A549 (cell line): ENCODE results near the gene ITPRIP. TPM values are rescaled to one million over a fixed set of nuclear protein-coding genes. Genes with fewer than 3 reads are reported as not detected.

ENCODE experiments used
- ATAC-seq, 2 experiments: fragments of 200-7000 bp in 1 of 2; fragments of >200 bp in 1 of 2; cut with Nextera tagmentation in 1 of 2; cut with Tn5 transposase in 1 of 2; 3 replicates each; pipeline versions ENCODE4 v1.8.0 to v1.9.1; 2018 to 2020; ENCODE audit warnings: mild to moderate bottlenecking in 1 of 2, moderate library complexity in 1 of 2
- CTCF ChIA-PET: fragments of 300-600 bp; sonication (Branson Sonifier 250); formaldehyde crosslinking; extraction: SDS; loops from one replicate; lab custom pipeline; 2021; ENCODE audit warnings: antibody characterized with exemption, inconsistent platforms; lab: Yijun Ruan, JAX
- POLR2A ChIA-PET: fragments of 350-600 bp; formaldehyde crosslinking; extraction: SDS; loops from one replicate; lab custom pipeline; 2021; ENCODE audit warnings: antibody characterized with exemption, inconsistent platforms; lab: Yijun Ruan, JAX
- DNase-seq, 2 experiments: peaks; one replicate each; pipeline versions ENCODE4 v3.0.0 to v3.0.0-alpha.2; 2011 to 2016; ENCODE audit warnings: low read depth in 1 of 2, low spot score in 1 of 2
- FAIRE-seq: peaks from 2 replicates; lab custom pipeline; 2011; peaks lifted over from hg19 to GRCh38; lab: Jason Lieb, UNC
- H3K27ac ChIP-seq, 2 experiments: fragments of >200 bp; sonication (Bioruptor Twin); formaldehyde crosslinking; 3 replicates each; pipeline ENCODE4 v1.5.1; 2016 to 2017
- H3K4me1 ChIP-seq: fragments of >200 bp; sonication (Bioruptor Twin); formaldehyde crosslinking; 3 replicates; pipeline ENCODE4 v1.6.1; 2016
- H3K4me2 ChIP-seq: fragments of >200 bp; sonication (Bioruptor Twin); formaldehyde crosslinking; 3 replicates; pipeline ENCODE4 v1.6.1; 2016
- H3K4me3 ChIP-seq: fragments of >200 bp; sonication (Bioruptor Twin); formaldehyde crosslinking; 3 replicates; pipeline ENCODE4 v1.5.1; 2016
- H3K9me3 ChIP-seq: fragments of >200 bp; sonication (Bioruptor Twin); formaldehyde crosslinking; 3 replicates; pipeline ENCODE4 v1.6.1; 2016
- CBX2 ChIP-seq: fragments of 200-600 bp; sonication (generic); IDR thresholded peaks from 2 replicates; pipeline ENCODE4 v1.6.1; 2016; ENCODE audit warnings: low read depth, mild to moderate bottlenecking, borderline replicate concordance
- CEBPB ChIP-seq, 2 experiments: fragments of >200 bp in 1 of 2; sonication (Bioruptor Twin) in 1 of 2; formaldehyde crosslinking in 1 of 2; IDR thresholded peaks; 2 replicates each; pipeline ENCODE4 v1.6.1; 2012 to 2016
- CHD2 ChIP-seq: fragments of 150-350 bp; IDR thresholded peaks from 2 replicates; pipeline ENCODE4 v1.6.1; 2014; ENCODE audit warnings: low read length; ENCODE audit not compliant: partially characterized antibody
- CHD4 ChIP-seq: fragments of 200-600 bp; sonication (generic); IDR thresholded peaks from 2 replicates; pipeline ENCODE4 v1.6.1; 2016; ENCODE audit warnings: antibody characterized with exemption, mild to moderate bottlenecking, borderline replicate concordance
- EHMT2 ChIP-seq: fragments of 200-600 bp; sonication (generic); IDR thresholded peaks from 2 replicates; pipeline ENCODE4 v1.6.1; 2016; ENCODE audit warnings: antibody characterized with exemption, low read depth, mild to moderate bottlenecking, moderate library complexity
- ESRRA ChIP-seq: fragments of 150-350 bp; IDR thresholded peaks from 2 replicates; pipeline ENCODE4 v1.6.1; 2014; ENCODE audit warnings: mild to moderate bottlenecking, low read length, borderline replicate concordance
- FOSB ChIP-seq: fragments of 250-450 bp; sonication (Bioruptor Pico); IDR thresholded peaks from 2 replicates; pipeline ENCODE4 v1.5.0; 2020; ENCODE audit warnings: mild to moderate bottlenecking, moderate library complexity
- FOSL2 ChIP-seq, 2 experiments: fragments of 450-650 bp in 1 of 2; fragments of >200 bp in 1 of 2; sonication (Bioruptor Twin) in 1 of 2; formaldehyde crosslinking; IDR thresholded peaks; 2 replicates each; pipeline versions ENCODE4 v1.5.0 to v1.6.1; 2016 to 2020; ENCODE audit warnings: mild to moderate bottlenecking in 1 of 2, moderate library complexity in 1 of 2
- FOXS1 ChIP-seq: fragments of 250-450 bp; sonication (Bioruptor Pico); IDR thresholded peaks from 2 replicates; pipeline ENCODE4 v1.5.0; 2020; ENCODE audit warnings: mild to moderate bottlenecking, moderate library complexity
- HEYL ChIP-seq: fragments of 250-450 bp; sonication (Bioruptor Pico); IDR thresholded peaks from 2 replicates; pipeline ENCODE4 v1.8.0; 2021; ENCODE audit warnings: mild to moderate bottlenecking, moderate library complexity
- HOXB5 ChIP-seq: fragments of 250-450 bp; sonication (Bioruptor Pico); IDR thresholded peaks from 2 replicates; pipeline ENCODE4 v1.5.0; 2020; ENCODE audit warnings: mild to moderate bottlenecking, moderate library complexity
- JUN ChIP-seq, 2 experiments: fragments of >200 bp; sonication (Bioruptor Twin); formaldehyde crosslinking; IDR thresholded peaks; 2 replicates in 1 of 2; 3 replicates in 1 of 2; pipeline ENCODE4 v1.6.1; 2016 to 2017
- JUNB ChIP-seq: fragments of >200 bp; sonication (Bioruptor Twin); formaldehyde crosslinking; IDR thresholded peaks from 2 replicates; pipeline ENCODE4 v1.6.1; 2016
- KDM1A ChIP-seq: fragments of 200-600 bp; sonication (generic); IDR thresholded peaks from 2 replicates; pipeline ENCODE4 v1.6.1; 2016; ENCODE audit warnings: low read depth, mild to moderate bottlenecking
- MAFK ChIP-seq: fragments of 450-650 bp; IDR thresholded peaks from 2 replicates; pipeline ENCODE4 v1.6.1; 2014; ENCODE audit not compliant: partially characterized antibody
- MAX ChIP-seq: IDR thresholded peaks from 2 replicates; pipeline ENCODE4 v1.6.1; 2012
- MAZ ChIP-seq: fragments of 150-350 bp; IDR thresholded peaks from 2 replicates; pipeline ENCODE4 v1.6.1; 2014; ENCODE audit warnings: antibody characterized with exemption, low read depth, low read length, borderline replicate concordance
- NPAS2 ChIP-seq: fragments of 250-450 bp; sonication (Bioruptor Pico); IDR thresholded peaks from 2 replicates; pipeline ENCODE4 v1.8.0; 2022; ENCODE audit warnings: mild to moderate bottlenecking, moderate library complexity, borderline replicate concordance
- NR3C1 ChIP-seq: fragments of >200 bp; sonication (Bioruptor Twin); formaldehyde crosslinking; IDR thresholded peaks from 3 replicates; pipeline ENCODE4 v1.6.1; 2017
- PBX3 ChIP-seq: IDR thresholded peaks from 2 replicates; pipeline ENCODE4 v1.6.1; 2012
- RCOR1 ChIP-seq: fragments of 150-350 bp; IDR thresholded peaks from 2 replicates; pipeline ENCODE4 v1.6.1; 2014; ENCODE audit warnings: antibody characterized with exemption, low read length, low read depth
- RFX5 ChIP-seq: fragments of 450-650 bp; IDR thresholded peaks from 2 replicates; pipeline ENCODE4 v1.7.1; 2014; ENCODE audit warnings: antibody characterized with exemption, mild to moderate bottlenecking, moderate library complexity
- TFCP2L1 ChIP-seq: fragments of 250-450 bp; sonication (Bioruptor Pico); IDR thresholded peaks from 2 replicates; pipeline ENCODE4 v1.5.0; 2021; ENCODE audit warnings: mild to moderate bottlenecking
- TP53 ChIP-seq: fragments of 250-450 bp; sonication (Bioruptor Pico); IDR thresholded peaks from 2 replicates; pipeline ENCODE4 v1.5.0; 2021; ENCODE audit warnings: mild to moderate bottlenecking, moderate library complexity
- ZC3H11A ChIP-seq: fragments of 450-650 bp; IDR thresholded peaks from 2 replicates; pipeline ENCODE4 v1.6.1; 2014; ENCODE audit warnings: antibody characterized with exemption, mild to moderate bottlenecking
- ZFP36 ChIP-seq: fragments of 450-650 bp; IDR thresholded peaks from 2 replicates; pipeline ENCODE4 v1.6.1; 2014; ENCODE audit warnings: borderline replicate concordance; ENCODE audit not compliant: partially characterized antibody
- ZNF302 ChIP-seq: fragments of 250-450 bp; sonication (Bioruptor Pico); IDR thresholded peaks from 2 replicates; pipeline ENCODE4 v1.9.0; 2021; ENCODE audit warnings: inconsistent platforms, mild to moderate bottlenecking, moderate library complexity
- WGBS: methylation state at CpG from one replicate; pipeline ENCODE4 v1.1.6; 2017; ENCODE audit errors: missing lambda C conversion rate; 5-methylcytosine and 5-hydroxymethylcytosine counted together
- polyA plus RNA-seq, 4 experiments: library from polyadenylated mRNA; depleted of rRNA in 3 of 4; stranded (reverse); fragments of >200 nt; fragmentation: RNase III in 1 of 4; extraction: RNeasy Plus Mini Kit Qiagen cat#74134 plus additional on column Dnase treatment in 1 of 4; gene quantifications; 2 replicates in 3 of 4; 3 replicates in 1 of 4; pipeline ENCODE4 v1.2.3, GENCODE V29; 2011 to 2017
- TF ChIP-seq, protein P1 (sequence below): fragments of 150-350 bp; IDR thresholded peaks from 2 replicates; pipeline ENCODE4 v1.6.1; 2014; ENCODE audit warnings: low read depth, mild to moderate bottlenecking, low read length
- TF ChIP-seq, protein P2 (sequence below): fragments of 250-450 bp; sonication (Bioruptor Pico); IDR thresholded peaks from 2 replicates; pipeline ENCODE4 v1.5.0; 2021; ENCODE audit warnings: mild to moderate bottlenecking, moderate library complexity, borderline replicate concordance
- TF ChIP-seq, protein P3 (sequence below): fragments of 250-450 bp; sonication (Bioruptor Pico); IDR thresholded peaks from 2 replicates; pipeline ENCODE4 v1.5.0; 2020; ENCODE audit warnings: low read depth, mild to moderate bottlenecking, moderate library complexity

The ITPRIP gene
- polyA plus RNA-seq, 2 of the 4 experiments (the other 2 are of a cell fraction), result 14.8 to 21.0 TPM

GRCh38 chr10:104286939-104287338, 51.3 kb downstream of the ITPRIP start:
- DNase-seq (no peak), ATAC-seq (no peak), FAIRE-seq (no peak)
- peaks cover 18% of the 10 kb centered on the region for H3K4me1 ChIP-seq
- 79% methylated on average over 2 of the region's 2 CpGs for WGBS
- H3K9me3 ChIP-seq, result no peaks in the 10 kb centered on the region
- no peak overlapping the region for H3K27ac ChIP-seq
- CTCF ChIA-PET, result interaction anchor here (11.8 to 14.5 kb wide), 3 partner anchors 12 to 64 kb away, joined by 188 to 339 read pairs (median 260); partner anchors contain the start of gene CFAP58
- TF ChIP-seq ZC3H11A (no peak), CHD4 (no peak), NPAS2 (CRISPR knock-in tag) (no peak)
- H3K4me2 ChIP-seq, result no peak overlapping the region
- POLR2A ChIA-PET, result no interaction called here
- no peak overlapping the region for H3K4me3 ChIP-seq

DNA sequence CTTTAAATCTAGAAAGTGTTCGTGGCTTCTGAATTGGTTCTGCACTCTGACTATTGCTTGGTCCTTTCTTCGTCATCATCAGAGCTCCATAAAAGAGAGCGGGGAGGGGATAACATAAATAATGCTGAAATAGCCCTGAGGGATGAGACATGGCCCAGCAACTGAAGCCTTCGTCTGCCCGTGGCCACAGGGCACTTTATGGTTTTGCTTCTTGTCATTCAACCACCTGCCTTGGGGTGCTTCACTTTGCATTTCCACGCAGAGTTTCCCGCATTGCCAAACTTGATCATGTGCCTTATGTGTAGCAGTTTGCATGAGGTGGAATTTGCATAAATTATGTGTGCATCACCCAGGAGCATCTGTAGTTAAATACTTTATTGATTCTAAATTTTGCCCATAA, 53.4 kb downstream of the ITPRIP start:
- TF ChIP-seq TP53 (CRISPR knock-in tag) (no peak), CEBPB (IDR thresholded peaks at IDR 0.05) (no peak), FOSL2 (IDR thresholded peaks at IDR 0.05) (no peak), FOSL2 (CRISPR knock-in tag; IDR thresholded peaks at IDR 0.05) (no peak), NR3C1 (no peak), CBX2 (no peak), ZFP36 (no peak), ESRRA (no peak), TFCP2L1 (CRISPR knock-in tag) (no peak), HOXB5 (CRISPR knock-in tag) (no peak), MAX (no peak), CHD2 (no peak), FOSB (CRISPR knock-in tag) (no peak), RCOR1 (no peak)
- TF ChIP-seq, protein P1, sequence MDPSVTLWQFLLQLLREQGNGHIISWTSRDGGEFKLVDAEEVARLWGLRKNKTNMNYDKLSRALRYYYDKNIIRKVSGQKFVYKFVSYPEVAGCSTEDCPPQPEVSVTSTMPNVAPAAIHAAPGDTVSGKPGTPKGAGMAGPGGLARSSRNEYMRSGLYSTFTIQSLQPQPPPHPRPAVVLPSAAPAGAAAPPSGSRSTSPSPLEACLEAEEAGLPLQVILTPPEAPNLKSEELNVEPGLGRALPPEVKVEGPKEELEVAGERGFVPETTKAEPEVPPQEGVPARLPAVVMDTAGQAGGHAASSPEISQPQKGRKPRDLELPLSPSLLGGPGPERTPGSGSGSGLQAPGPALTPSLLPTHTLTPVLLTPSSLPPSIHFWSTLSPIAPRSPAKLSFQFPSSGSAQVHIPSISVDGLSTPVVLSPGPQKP, result no peak
- TF ChIP-seq, protein P2, sequence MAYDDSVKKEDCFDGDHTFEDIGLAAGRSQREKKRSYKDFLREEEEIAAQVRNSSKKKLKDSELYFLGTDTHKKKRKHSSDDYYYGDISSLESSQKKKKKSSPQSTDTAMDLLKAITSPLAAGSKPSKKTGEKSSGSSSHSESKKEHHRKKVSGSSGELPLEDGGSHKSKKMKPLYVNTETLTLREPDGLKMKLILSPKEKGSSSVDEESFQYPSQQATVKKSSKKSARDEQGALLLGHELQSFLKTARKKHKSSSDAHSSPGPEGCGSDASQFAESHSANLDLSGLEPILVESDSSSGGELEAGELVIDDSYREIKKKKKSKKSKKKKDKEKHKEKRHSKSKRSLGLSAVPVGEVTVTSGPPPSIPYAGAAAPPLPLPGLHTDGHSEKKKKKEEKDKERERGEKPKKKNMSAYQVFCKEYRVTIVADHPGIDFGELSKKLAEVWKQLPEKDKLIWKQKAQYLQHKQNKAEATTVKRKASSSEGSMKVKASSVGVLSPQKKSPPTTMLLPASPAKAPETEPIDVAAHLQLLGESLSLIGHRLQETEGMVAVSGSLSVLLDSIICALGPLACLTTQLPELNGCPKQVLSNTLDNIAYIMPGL (CRISPR knock-in tag), result no peak
- 78% methylated on average over 7 of the region's 7 CpGs for WGBS
- H3K4me3 ChIP-seq, result no peak overlapping the region
- H3K4me2 ChIP-seq, result no peak overlapping the region
- ATAC-seq, result no peak
- DNase-seq, result no peak
- H3K9me3 ChIP-seq, result no peaks in the 10 kb centered on the region
- ChIA-PET POLR2A (no interaction called here), CTCF (interaction anchor here (0.6 to 14.5 kb wide), 3 partner anchors 10 to 66 kb away, joined by 3 to 339 read pairs (median 260); partner anchors contain the start of gene CFAP58)
- H3K4me1 ChIP-seq, result peaks cover 10% of the 10 kb centered on the region
- no peak for FAIRE-seq
- no peak overlapping the region for H3K27ac ChIP-seq

- Histone ChIP-seq H3K4me2 (no peak overlapping the region), H3K4me1 (no peaks in the 10 kb centered on the region), H3K4me3 (no peak overlapping the region), H3K27ac (no peak overlapping the region), H3K9me3 (no peaks in the 10 kb centered on the region)
- TF ChIP-seq RFX5, result no peak
- no peak for TF ChIP-seq FOXS1 (CRISPR knock-in tag)
- TF ChIP-seq ZFP36, result no peak
- TF ChIP-seq FOSB (CRISPR knock-in tag), result no peak
- no peak for TF ChIP-seq MAFK
- TF ChIP-seq, protein P3, sequence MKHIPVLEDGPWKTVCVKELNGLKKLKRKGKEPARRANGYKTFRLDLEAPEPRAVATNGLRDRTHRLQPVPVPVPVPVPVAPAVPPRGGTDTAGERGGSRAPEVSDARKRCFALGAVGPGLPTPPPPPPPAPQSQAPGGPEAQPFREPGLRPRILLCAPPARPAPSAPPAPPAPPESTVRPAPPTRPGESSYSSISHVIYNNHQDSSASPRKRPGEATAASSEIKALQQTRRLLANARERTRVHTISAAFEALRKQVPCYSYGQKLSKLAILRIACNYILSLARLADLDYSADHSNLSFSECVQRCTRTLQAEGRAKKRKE (CRISPR knock-in tag), result no peak
- TF ChIP-seq HEYL (CRISPR knock-in tag), result no peak
- TF ChIP-seq KDM1A, result no peak
- no peak for TF ChIP-seq ZNF302 (CRISPR knock-in tag)
- TF ChIP-seq MAZ, result no peak
- TF ChIP-seq JUNB, result no peak
- no peak for TF ChIP-seq JUN (IDR thresholded peaks at IDR 0.05)
- TF ChIP-seq EHMT2, result no peak
- TF ChIP-seq PBX3, result no peak
- WGBS, result 53% methylated on average over 3 of the region's 3 CpGs
- DNase-seq (no peak), FAIRE-seq (no peak), ATAC-seq (no peak)
- CTCF ChIA-PET, result interaction anchor here (2.3 to 9.0 kb wide), 4 partner anchors 10 to 69 kb away, joined by 9 to 141 read pairs (median 46); partner anchors contain the start of gene CFAP58
- POLR2A ChIA-PET, result no interaction called here
Measured at GRCh38 chr10:104281694-104282093, 56.6 kb downstream of the ITPRIP start.
